CD4-positive, alpha-beta memory T cell (primary cell): ENCODE data around the gene KRTAP9-8. TPM values are rescaled to one million over a fixed set of nuclear protein-coding genes. Genes with fewer than 3 reads are reported as not detected.
"Not testable (repeated sequence)": the region's sequence is repeated elsewhere in the genome, so short reads cannot be mapped to it uniquely, and the experiment has no call there.

Source experiments
- CTCF ChIA-PET: fragments of 350-600 bp; sonication (Branson Sonifier 250); formaldehyde crosslinking; loops from one replicate; lab custom pipeline; 2021; ENCODE audit warnings: inconsistent platforms; ENCODE audit not compliant: partially characterized antibody; lab: Charles Lee
- POLR2A ChIA-PET: fragments of 350-600 bp; sonication (Branson Sonifier 250); formaldehyde crosslinking; loops from one replicate; lab custom pipeline; 2021; ENCODE audit not compliant: partially characterized antibody; lab: Charles Lee
- DNase-seq, 5 donors: peaks; one replicate each; pipeline versions ENCODE4 v3.0.0 to v3.0.0-alpha.2; 2020 to 2022; ENCODE audit warnings: mixed read lengths in 1 of 5
- H3K27ac ChIP-seq: one replicate; pipeline ENCODE4 v1.7.0; 2013; ENCODE audit warnings: low read depth, low read length
- H3K27me3 ChIP-seq: 2 replicates; pipeline ENCODE4 v1.7.0; 2013; ENCODE audit warnings: mild to moderate bottlenecking, low read length, moderate library complexity; ENCODE audit not compliant: insufficient read depth
- H3K36me3 ChIP-seq: 2 replicates; pipeline ENCODE4 v1.7.0; 2013; ENCODE audit warnings: mild to moderate bottlenecking, low read length, moderate library complexity; ENCODE audit not compliant: insufficient read depth
- H3K4me1 ChIP-seq: 2 replicates; pipeline ENCODE4 v1.7.0; 2013; ENCODE audit warnings: mild to moderate bottlenecking, low read length, moderate library complexity; ENCODE audit not compliant: insufficient read depth
- H3K4me3 ChIP-seq, 2 donors: one replicate each; pipeline ENCODE4 v1.7.0; 2013; ENCODE audit warnings: low read length in 2 of 2, mild to moderate bottlenecking in 1 of 2
- H3K9me3 ChIP-seq, 2 donors: one replicate each; pipeline ENCODE4 v1.7.0; 2013; ENCODE audit warnings: low read length in 2 of 2, control low read depth in 1 of 2; ENCODE audit not compliant: control insufficient read depth in 1 of 2
- H3K27ac Mint-ChIP-seq, 7 donors: one replicate each; pipeline ENCODE4 v1.8.0; 2020 to 2021; ENCODE audit warnings: mixed read lengths in 7 of 7, mild to moderate bottlenecking in 6 of 7, inconsistent platforms in 3 of 7, moderate library complexity in 3 of 7
- H3K27me3 Mint-ChIP-seq, 2 donors: one replicate each; pipeline ENCODE4 v1.8.0; 2020 to 2021; ENCODE audit warnings: mixed read lengths in 2 of 2
- H3K36me3 Mint-ChIP-seq, 2 donors: one replicate each; pipeline ENCODE4 v1.8.0; 2020 to 2021; ENCODE audit warnings: mixed read lengths in 2 of 2, inconsistent platforms in 1 of 2, mild to moderate bottlenecking in 1 of 2
- H3K4me1 Mint-ChIP-seq, 4 donors: one replicate each; pipeline ENCODE4 v1.8.0; 2020 to 2021; ENCODE audit warnings: mixed read lengths in 4 of 4, mild to moderate bottlenecking in 1 of 4
- H3K4me3 Mint-ChIP-seq, 8 donors: one replicate each; pipeline ENCODE4 v1.8.0; 2020 to 2021; ENCODE audit warnings: mixed read lengths in 8 of 8, mild to moderate bottlenecking in 7 of 8, moderate library complexity in 6 of 8, inconsistent platforms in 3 of 8
- H3K9me3 Mint-ChIP-seq, 8 donors: one replicate each; pipeline ENCODE4 v1.8.0; 2020 to 2021; ENCODE audit warnings: mixed read lengths in 8 of 8, mild to moderate bottlenecking in 5 of 8, inconsistent platforms in 3 of 8, moderate library complexity in 1 of 8
- intact Hi-C: fragments of 100-400 bp; cut with micrococcal nuclease; formaldehyde crosslinking; loops from one replicate; pipeline ENCODE4 v1.15.1; 2023
- polyA plus RNA-seq, 2 donors: library from polyadenylated mRNA; unstranded; fragments of 300-500 nt; fragmentation: Illumina TruSeq; gene quantifications; one replicate each; pipeline ENCODE4 v1.2.3, GENCODE V29; 2021
- total RNA-seq, 2 experiments: library from RNA; stranded (reverse); gene quantifications; one replicate each; pipeline ENCODE4 v1.2.3, GENCODE V29; 2021

Gene KRTAP9-8
- total and polyA plus RNA-seq, 4 experiments from 2014 or later: not detected

DNA sequence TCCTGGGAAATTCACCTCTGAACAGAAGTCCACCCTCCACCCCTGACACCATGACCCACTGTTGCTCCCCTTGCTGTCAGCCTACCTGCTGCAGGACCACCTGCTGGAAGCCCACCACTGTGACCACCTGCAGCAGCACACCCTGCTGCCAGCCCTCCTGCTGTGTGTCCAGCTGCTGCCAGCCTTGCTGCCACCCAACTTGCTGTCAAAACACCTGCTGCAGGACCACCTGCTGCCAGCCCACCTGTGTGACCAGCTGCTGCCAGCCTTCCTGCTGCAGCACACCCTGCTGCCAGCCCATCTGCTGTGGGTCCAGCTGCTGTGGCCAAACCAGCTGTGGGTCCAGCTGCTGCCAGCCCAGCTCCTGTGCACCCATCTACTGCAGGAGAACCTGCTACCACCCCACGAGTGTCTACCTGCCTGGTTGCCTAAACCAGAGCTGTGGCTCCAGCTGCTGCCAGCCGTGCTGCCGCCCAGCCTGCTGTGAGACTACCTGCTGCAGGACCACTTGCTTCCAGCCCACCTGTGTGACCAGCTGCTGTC, 37.9 kb downstream of the KRTAP9-8 start, which contains the start of gene KRTAP9-7:
TSS of gene KRTAP9-7 (plus strand) at position 51 of the 543 bp plus-strand sequence. CDS start at position 51, 0 bp downstream.
- DNase-seq, H3K9me3 Mint-ChIP-seq, H3K4me1 Mint-ChIP-seq, H3K4me3 Mint-ChIP-seq, H3K4me1 ChIP-seq, H3K36me3 Mint-ChIP-seq, H3K4me3 ChIP-seq, H3K27ac Mint-ChIP-seq, H3K9me3 ChIP-seq, H3K27ac ChIP-seq, H3K27me3 ChIP-seq, H3K36me3 ChIP-seq, POLR2A ChIA-PET, CTCF ChIA-PET: not testable (repeated sequence)
- peaks cover 14 to 19% of the 10 kb centered on the region in 2 donors for H3K27me3 Mint-ChIP-seq
- intact Hi-C loops: loop anchor here (1.0 kb wide), 1 partner anchor 11 kb away; no protein-coding TSS in a partner anchor

DNA sequence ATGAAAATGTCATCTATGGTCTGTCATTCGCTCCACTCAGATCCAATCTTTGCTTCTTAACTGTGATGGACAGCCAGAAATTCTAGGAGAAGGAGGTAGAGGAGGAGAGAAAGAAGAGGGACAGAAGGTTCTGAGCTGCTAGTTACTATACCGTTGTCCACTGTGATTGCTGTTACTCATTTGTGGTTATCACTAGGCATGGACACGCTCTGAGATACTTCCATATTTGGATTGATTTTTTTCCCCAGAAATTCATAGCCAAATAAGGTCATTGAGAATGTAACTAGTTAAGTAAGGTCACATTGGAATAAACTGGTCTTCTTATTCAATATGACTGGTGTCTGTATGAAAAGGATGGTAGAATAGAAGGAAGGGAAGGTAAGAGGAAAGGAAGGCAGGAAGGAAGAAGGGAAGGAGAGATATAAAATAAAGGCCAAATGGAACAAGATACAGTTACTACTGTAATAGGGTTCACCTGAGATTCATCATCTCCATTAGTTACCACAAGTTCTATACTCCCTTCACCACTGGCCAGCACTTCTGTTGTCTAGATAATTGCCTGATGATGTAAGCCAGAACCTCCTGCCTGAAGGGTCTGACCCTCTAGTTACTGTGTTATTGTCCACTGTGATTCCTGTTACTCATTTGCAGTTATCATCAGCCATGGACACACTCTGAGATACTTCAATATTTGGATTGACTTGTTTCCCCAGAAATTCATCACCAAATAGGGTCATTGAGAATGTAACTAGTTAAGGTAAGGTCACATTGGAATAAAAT, 40.6 kb downstream of the KRTAP9-8 start:
- Mint-ChIP-seq H3K27me3 (peaks cover 16 to 19% of the 10 kb centered on the region in 2 donors), H3K27ac (peak overlapping the region in 1 of 7 donors; percentile 33), H3K36me3 (no peaks in the 10 kb centered on the region), H3K4me3 (no peak overlapping the region), H3K4me1 (peaks cover under 1 to 2% (median 1%) of the 10 kb centered on the region in 4 donors), H3K9me3 (peaks cover 0 to 4% (median 0%) of the 10 kb centered on the region in 8 donors)
- Histone ChIP-seq H3K36me3 (no peaks in the 10 kb centered on the region), H3K4me1 (no peaks in the 10 kb centered on the region), H3K27me3 (no peaks in the 10 kb centered on the region), H3K9me3 (no peaks in the 10 kb centered on the region), H3K27ac (no peak overlapping the region), H3K4me3 (no peak overlapping the region)
- ChIA-PET CTCF (no interaction called here), POLR2A (no interaction called here)
- intact Hi-C loops: no loop called here
- DNase-seq: no peak

DNA sequence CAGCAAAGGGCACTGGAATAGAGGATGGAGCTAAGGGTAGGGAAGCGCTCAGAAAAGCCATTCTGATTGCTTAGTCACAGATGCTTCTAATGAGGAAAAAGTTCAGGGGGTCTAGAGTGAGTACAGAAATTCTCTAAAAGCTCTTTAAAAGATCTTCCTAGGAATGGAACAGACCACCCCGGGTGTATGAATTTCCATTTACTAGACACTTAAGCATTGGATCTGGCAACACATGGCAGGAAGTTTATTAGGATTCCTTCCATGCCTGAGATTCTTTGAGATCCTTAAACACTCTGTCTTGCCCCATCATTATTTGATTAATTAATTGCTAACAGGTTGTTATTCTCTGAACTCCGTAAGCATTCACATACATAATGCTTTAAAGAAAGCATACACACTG, 46.2 kb downstream of the KRTAP9-8 start:
- H3K4me1 ChIP-seq: peaks cover 6% of the 10 kb centered on the region
- H3K36me3 Mint-ChIP-seq: no peaks in the 10 kb centered on the region
- peaks cover 0 to 2% (median 0%) of the 10 kb centered on the region in 8 donors for H3K9me3 Mint-ChIP-seq
- H3K27ac Mint-ChIP-seq: no peak overlapping the region
- H3K27me3 ChIP-seq: no peaks in the 10 kb centered on the region
- intact Hi-C loops: no loop called here
- H3K9me3 ChIP-seq: no peaks in the 10 kb centered on the region
- POLR2A ChIA-PET: interaction anchor here (0.9 kb wide), 1 partner anchor 25 kb away, joined by 3 read pairs; the partner anchor contains the start of gene KRTAP16-1
- H3K4me1 Mint-ChIP-seq: peaks cover 3 to 14% (median 10%) of the 10 kb centered on the region in 4 donors
- CTCF ChIA-PET: no interaction called here
- H3K4me3 Mint-ChIP-seq: no peak overlapping the region
- H3K36me3 ChIP-seq: no peaks in the 10 kb centered on the region
- H3K27me3 Mint-ChIP-seq: peaks cover 0 to 4% of the 10 kb centered on the region in 2 donors
- no peak overlapping the region for H3K4me3 ChIP-seq
- H3K27ac ChIP-seq: no peak overlapping the region
- DNase-seq: no peak

DNA sequence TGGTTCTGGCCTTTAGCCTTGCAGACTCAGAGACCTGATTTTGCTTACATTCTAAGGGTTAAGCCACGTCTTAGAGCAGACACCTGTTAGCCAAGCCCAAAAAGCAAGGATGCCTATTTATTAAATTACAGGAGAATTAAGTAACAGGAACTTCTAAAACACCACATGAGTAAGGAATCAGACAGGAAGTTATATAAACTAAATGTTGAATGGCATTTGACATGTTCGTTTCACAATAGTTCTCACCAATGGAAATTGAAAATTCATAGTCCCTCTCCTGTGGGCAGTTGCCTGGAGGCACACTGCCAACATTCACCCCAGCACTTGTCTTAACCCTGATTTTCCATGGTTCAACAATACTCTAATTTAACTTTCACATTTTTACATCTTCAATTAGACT, 46.7 kb downstream of the KRTAP9-8 start:
- no peaks in the 10 kb centered on the region for H3K9me3 ChIP-seq
- H3K27me3 ChIP-seq: no peaks in the 10 kb centered on the region
- no peaks in the 10 kb centered on the region for H3K36me3 Mint-ChIP-seq
- no peak overlapping the region for H3K4me3 Mint-ChIP-seq
- no peaks in the 10 kb centered on the region for H3K36me3 ChIP-seq
- H3K4me1 Mint-ChIP-seq: peaks cover 3 to 14% (median 10%) of the 10 kb centered on the region in 4 donors
- DNase-seq: no peak
- H3K9me3 Mint-ChIP-seq: peaks cover 0 to 2% (median 0%) of the 10 kb centered on the region in 8 donors
- H3K4me1 ChIP-seq: peaks cover 6% of the 10 kb centered on the region
- intact Hi-C loops: no loop called here
- no peak overlapping the region for H3K4me3 ChIP-seq
- POLR2A ChIA-PET: interaction anchor here (0.9 kb wide), 1 partner anchor 24 kb away, joined by 3 read pairs; the partner anchor contains the start of gene KRTAP16-1
- CTCF ChIA-PET: no interaction called here
- no peak overlapping the region for H3K27ac ChIP-seq
- H3K27me3 Mint-ChIP-seq: peaks cover 0 to 4% of the 10 kb centered on the region in 2 donors
- peak overlapping the region in 1 of 7 donors; percentile 31 for H3K27ac Mint-ChIP-seq

DNA sequence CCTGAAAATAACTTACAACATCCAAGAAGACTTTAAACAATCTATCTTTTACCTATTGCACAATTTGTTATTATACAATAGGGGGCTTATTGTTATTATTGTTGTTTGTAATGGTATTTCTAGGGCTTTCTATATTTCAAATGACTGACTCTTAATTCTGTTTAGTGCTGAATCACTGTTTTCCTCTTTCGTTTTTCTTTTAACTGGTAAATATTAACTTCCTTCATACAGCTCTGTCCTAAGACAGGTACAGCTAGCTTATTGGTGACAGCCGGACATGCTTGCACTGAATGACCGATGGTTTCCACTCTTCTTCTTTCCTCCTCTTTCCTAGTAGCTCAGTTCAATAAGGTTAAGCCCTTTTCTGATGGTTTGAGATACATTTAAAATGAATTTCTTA, 49.3 kb downstream of the KRTAP9-8 start:
- Histone ChIP-seq H3K4me3 (no peak overlapping the region), H3K27me3 (no peaks in the 10 kb centered on the region), H3K36me3 (no peaks in the 10 kb centered on the region), H3K27ac (no peak overlapping the region), H3K4me1 (peaks cover 6% of the 10 kb centered on the region), H3K9me3 (no peaks in the 10 kb centered on the region)
- Mint-ChIP-seq H3K27me3 (peaks cover 0 to 3% of the 10 kb centered on the region in 2 donors), H3K27ac (peak overlapping the region in 1 of 7 donors; percentile 17), H3K4me1 (peaks cover 3 to 14% (median 10%) of the 10 kb centered on the region in 4 donors), H3K4me3 (no peak overlapping the region), H3K9me3 (no peaks in the 10 kb centered on the region), H3K36me3 (no peaks in the 10 kb centered on the region)
- no peak for DNase-seq
- CTCF ChIA-PET: interaction anchor here (1.0 to 1.4 kb wide), 2 partner anchors 20 to 163 kb away, joined by 3 read pairs; partner anchors contain the start of gene KRTAP4-12
- intact Hi-C loops: no loop called here
- POLR2A ChIA-PET: no interaction called here

Other genes with a start within 250 kb of the KRTAP9-8 start
Only the 30 nearest of the 41 such genes appear.
- gene KRTAP2-2, start 182.8 kb upstream of the KRTAP9-8 start, total RNA-seq: not detected
- gene KRTAP2-2, start 182.8 kb upstream of the KRTAP9-8 start, polyA plus RNA-seq: not detected
- not detected for gene KRTAP2-3, start 177.9 kb upstream of the KRTAP9-8 start, total RNA-seq
- not detected for gene KRTAP2-3, start 177.9 kb upstream of the KRTAP9-8 start, polyA plus RNA-seq
- gene KRTAP2-4, start 172.1 kb upstream of the KRTAP9-8 start, total RNA-seq: not detected
- gene KRTAP2-4, start 172.1 kb upstream of the KRTAP9-8 start, polyA plus RNA-seq: not detected
- gene KRTAP4-7, start 153.8 kb upstream of the KRTAP9-8 start, total RNA-seq: not detected
- gene KRTAP4-7, start 153.8 kb upstream of the KRTAP9-8 start, polyA plus RNA-seq: not detected
- not detected for gene KRTAP4-8, start 139.9 kb upstream of the KRTAP9-8 start, total RNA-seq
- not detected for gene KRTAP4-8, start 139.9 kb upstream of the KRTAP9-8 start, polyA plus RNA-seq
- not detected for gene KRTAP4-16, start 135.8 kb upstream of the KRTAP9-8 start, total RNA-seq
- gene KRTAP4-16, start 135.8 kb upstream of the KRTAP9-8 start, polyA plus RNA-seq: not detected
- gene KRTAP4-9, start 132.6 kb upstream of the KRTAP9-8 start, total RNA-seq: not detected
- not detected for gene KRTAP4-9, start 132.6 kb upstream of the KRTAP9-8 start, polyA plus RNA-seq
- not detected for gene KRTAP4-11, start 119.6 kb upstream of the KRTAP9-8 start, total RNA-seq
- not detected for gene KRTAP4-11, start 119.6 kb upstream of the KRTAP9-8 start, polyA plus RNA-seq
- gene KRTAP4-12, start 113.8 kb upstream of the KRTAP9-8 start, total RNA-seq: not detected
- gene KRTAP4-12, start 113.8 kb upstream of the KRTAP9-8 start, polyA plus RNA-seq: not detected
- gene KRTAP4-6, start 97.5 kb upstream of the KRTAP9-8 start, total RNA-seq: not detected
- gene KRTAP4-6, start 97.5 kb upstream of the KRTAP9-8 start, polyA plus RNA-seq: under 1 TPM in 1 of 2 donors, not detected in 1; 0.24 TPM
- gene KRTAP4-5, start 88.2 kb upstream of the KRTAP9-8 start, total RNA-seq: not detected
- gene KRTAP4-5, start 88.2 kb upstream of the KRTAP9-8 start, polyA plus RNA-seq: not detected
- not detected for gene KRTAP4-4, start 77.3 kb upstream of the KRTAP9-8 start, total RNA-seq
- gene KRTAP4-4, start 77.3 kb upstream of the KRTAP9-8 start, polyA plus RNA-seq: not detected
- gene KRTAP4-3, start 69.8 kb upstream of the KRTAP9-8 start, total RNA-seq: not detected
- not detected for gene KRTAP4-3, start 69.8 kb upstream of the KRTAP9-8 start, polyA plus RNA-seq
- gene KRTAP4-2, start 59.8 kb upstream of the KRTAP9-8 start, total RNA-seq: not detected
- not detected for gene KRTAP4-2, start 59.8 kb upstream of the KRTAP9-8 start, polyA plus RNA-seq
- not detected for gene KRTAP4-1, start 53.1 kb upstream of the KRTAP9-8 start, total RNA-seq
- gene KRTAP4-1, start 53.1 kb upstream of the KRTAP9-8 start, polyA plus RNA-seq: not detected
- not detected for gene KRTAP9-1, start 48.1 kb upstream of the KRTAP9-8 start, total RNA-seq
- gene KRTAP9-1, start 48.1 kb upstream of the KRTAP9-8 start, polyA plus RNA-seq: not detected
- gene KRTAP9-2, start 11.4 kb upstream of the KRTAP9-8 start, total RNA-seq: not detected
- gene KRTAP9-2, start 11.4 kb upstream of the KRTAP9-8 start, polyA plus RNA-seq: not detected
- gene KRTAP9-3, start 5.5 kb upstream of the KRTAP9-8 start, total RNA-seq: not detected
- gene KRTAP9-3, start 5.5 kb upstream of the KRTAP9-8 start, polyA plus RNA-seq: not detected
- not detected for gene KRTAP9-4, start 11.7 kb downstream of the KRTAP9-8 start, total RNA-seq
- gene KRTAP9-4, start 11.7 kb downstream of the KRTAP9-8 start, polyA plus RNA-seq: not detected
- not detected for gene KRTAP9-9, start 17.4 kb downstream of the KRTAP9-8 start, total RNA-seq
- not detected for gene KRTAP9-9, start 17.4 kb downstream of the KRTAP9-8 start, polyA plus RNA-seq
- not detected for gene KRTAP9-6, start 27.4 kb downstream of the KRTAP9-8 start, total RNA-seq
- gene KRTAP9-6, start 27.4 kb downstream of the KRTAP9-8 start, polyA plus RNA-seq: not detected
- gene KRTAP9-7, start 37.7 kb downstream of the KRTAP9-8 start, total RNA-seq: not detected
- not detected for gene KRTAP9-7, start 37.7 kb downstream of the KRTAP9-8 start, polyA plus RNA-seq
- gene KRTAP29-1, start 64.9 kb downstream of the KRTAP9-8 start, total RNA-seq: not detected
- not detected for gene KRTAP29-1, start 64.9 kb downstream of the KRTAP9-8 start, polyA plus RNA-seq
- gene KRTAP16-1, start 71.3 kb downstream of the KRTAP9-8 start, total RNA-seq: under 1 TPM in 1 of 2 experiments, not detected in 1; 0.28 TPM
- not detected for gene KRTAP16-1, start 71.3 kb downstream of the KRTAP9-8 start, polyA plus RNA-seq
- not detected for gene KRTAP17-1, start 77.7 kb downstream of the KRTAP9-8 start, total RNA-seq
- not detected for gene KRTAP17-1, start 77.7 kb downstream of the KRTAP9-8 start, polyA plus RNA-seq
- not detected for gene KRT33A, start 112.8 kb downstream of the KRTAP9-8 start, total RNA-seq
- not detected for gene KRT33A, start 112.8 kb downstream of the KRTAP9-8 start, polyA plus RNA-seq
- not detected for gene KRT33B, start 131.8 kb downstream of the KRTAP9-8 start, total RNA-seq
- not detected for gene KRT33B, start 131.8 kb downstream of the KRTAP9-8 start, polyA plus RNA-seq
- gene KRT34, start 144.3 kb downstream of the KRTAP9-8 start, total RNA-seq: not detected
- gene KRT34, start 144.3 kb downstream of the KRTAP9-8 start, polyA plus RNA-seq: not detected
- not detected for gene KRT31, start 159.6 kb downstream of the KRTAP9-8 start, total RNA-seq
- gene KRT31, start 159.6 kb downstream of the KRTAP9-8 start, polyA plus RNA-seq: not detected
- not detected for gene KRT37, start 186.6 kb downstream of the KRTAP9-8 start, total RNA-seq
- gene KRT37, start 186.6 kb downstream of the KRTAP9-8 start, polyA plus RNA-seq: not detected